ENCODE results near the gene PIGZ.

PIGZ gene

DNA sequence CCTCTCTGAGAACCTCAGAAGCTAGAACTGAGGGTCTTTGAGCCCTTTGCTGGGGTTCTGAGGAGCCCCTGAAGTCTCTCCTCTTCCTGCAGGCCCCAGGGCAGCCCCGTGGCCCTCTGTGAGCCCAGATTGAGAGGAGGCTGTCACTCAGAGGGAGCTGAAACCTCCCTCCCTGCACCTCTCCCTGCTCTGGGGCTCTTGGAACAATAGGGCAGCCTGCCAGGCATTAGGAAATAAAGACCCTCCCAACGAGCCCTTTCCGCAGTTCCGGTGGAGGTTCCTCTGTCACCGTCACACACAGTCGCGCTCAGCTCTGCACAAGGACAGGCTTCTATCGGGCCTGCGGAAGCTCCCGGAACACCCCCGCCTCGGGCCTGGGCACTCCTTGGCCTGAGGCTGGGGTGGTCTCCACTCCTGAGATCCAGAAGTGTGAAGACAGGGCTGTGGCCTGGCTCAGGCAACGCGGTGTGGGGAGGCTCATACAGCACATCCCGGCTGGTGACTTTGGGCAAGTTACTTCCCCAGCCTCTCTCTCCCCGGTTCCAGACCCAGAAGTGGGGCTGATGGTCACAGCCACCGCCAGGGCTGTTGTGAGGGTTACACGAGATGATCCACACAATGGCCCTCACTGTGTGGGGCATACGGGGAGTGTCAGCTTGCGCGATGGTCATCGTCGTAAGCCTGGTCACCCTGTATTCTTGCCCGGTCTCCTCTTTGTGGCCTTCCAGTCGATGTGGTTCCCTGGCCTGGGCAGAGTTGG lies 43.3 kb upstream of the PIGZ start:
- TF ChIP-seq, protein P1, sequence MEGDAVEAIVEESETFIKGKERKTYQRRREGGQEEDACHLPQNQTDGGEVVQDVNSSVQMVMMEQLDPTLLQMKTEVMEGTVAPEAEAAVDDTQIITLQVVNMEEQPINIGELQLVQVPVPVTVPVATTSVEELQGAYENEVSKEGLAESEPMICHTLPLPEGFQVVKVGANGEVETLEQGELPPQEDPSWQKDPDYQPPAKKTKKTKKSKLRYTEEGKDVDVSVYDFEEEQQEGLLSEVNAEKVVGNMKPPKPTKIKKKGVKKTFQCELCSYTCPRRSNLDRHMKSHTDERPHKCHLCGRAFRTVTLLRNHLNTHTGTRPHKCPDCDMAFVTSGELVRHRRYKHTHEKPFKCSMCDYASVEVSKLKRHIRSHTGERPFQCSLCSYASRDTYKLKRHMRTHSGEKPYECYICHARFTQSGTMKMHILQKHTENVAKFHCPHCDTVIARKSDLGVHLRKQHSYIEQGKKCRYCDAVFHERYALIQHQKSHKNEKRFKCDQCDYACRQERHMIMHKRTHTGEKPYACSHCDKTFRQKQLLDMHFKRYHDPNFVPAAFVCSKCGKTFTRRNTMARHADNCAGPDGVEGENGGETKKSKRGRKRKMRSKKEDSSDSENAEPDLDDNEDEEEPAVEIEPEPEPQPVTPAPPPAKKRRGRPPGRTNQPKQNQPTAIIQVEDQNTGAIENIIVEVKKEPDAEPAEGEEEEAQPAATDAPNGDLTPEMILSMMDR (IDR thresholded peaks at IDR 0.05; ENCODE audit: low read depth, low read length): no peak
- no peak overlapping the region for H3K4me3 ChIP-seq (ENCODE audit: low read depth, low read length)

DNA sequence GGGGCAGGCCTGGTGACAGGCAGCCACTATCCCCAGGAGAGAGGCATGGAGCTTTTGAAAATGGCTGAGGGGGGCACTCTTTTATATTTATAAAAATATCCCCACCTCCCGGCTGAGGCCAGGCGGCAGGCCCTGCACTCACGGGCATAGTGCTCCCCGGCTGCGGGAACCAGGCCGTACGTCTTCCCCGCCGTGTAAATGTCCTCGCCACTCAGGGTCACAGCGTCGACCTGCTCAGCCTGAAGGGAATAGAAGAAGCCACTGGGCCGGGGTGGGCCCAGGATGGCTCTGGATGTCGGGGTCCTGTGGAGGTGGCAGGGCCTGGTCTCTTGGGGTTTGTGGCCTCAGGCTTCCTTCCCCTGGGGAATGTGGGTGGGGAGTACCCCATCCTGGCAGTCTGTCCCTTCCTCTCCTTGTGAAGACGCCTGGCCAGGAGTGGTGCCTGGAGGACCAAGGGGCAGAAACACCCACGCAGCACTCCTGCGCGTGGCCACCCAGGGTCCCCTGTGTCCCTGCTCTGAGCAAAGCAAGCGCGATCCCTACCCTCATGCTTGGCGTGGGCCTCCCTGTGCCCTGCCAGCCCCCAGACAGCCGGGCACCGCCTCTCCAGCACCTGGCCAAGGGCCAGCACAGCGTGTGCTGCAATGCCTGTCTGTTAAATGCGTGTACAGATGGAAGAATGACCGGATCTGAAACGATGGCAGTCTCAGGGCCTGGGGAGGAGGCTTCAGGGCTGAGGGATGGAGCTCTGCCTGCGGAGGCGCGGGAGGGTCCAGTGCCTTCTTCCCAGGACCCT lies 42.1 kb upstream of the PIGZ start:
- TF ChIP-seq, protein P1 (IDR thresholded peaks at IDR 0.05; ENCODE audit: low read depth, low read length): no peak
- H3K4me3 ChIP-seq (ENCODE audit: low read depth, low read length): no peak overlapping the region

DNA sequence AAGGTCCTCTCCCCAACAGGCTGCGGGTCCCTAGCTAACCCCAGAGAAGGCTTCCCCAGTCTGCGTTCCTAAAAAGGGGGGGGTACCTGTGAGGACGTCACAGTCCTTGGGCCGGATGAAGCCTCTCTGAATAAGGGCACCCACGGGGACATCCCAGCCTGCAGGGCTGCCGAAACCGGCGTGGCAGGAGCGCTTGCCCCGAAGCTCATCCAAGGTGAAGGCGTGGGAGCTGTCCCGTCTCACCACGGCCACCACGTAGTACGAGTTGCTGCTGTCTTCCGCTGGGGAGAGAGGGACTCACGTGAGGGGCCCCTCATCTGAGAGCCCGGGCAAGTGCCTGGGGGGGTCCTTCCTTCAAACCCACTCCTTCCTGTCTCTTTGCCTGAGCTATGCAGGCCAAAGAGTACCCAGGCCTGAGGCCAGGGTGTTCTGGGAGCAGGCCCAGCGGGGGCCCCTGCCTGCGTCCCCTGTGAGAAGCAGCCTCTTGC lies 40.9 kb upstream of the PIGZ start:
- TF ChIP-seq, protein P1 (IDR thresholded peaks at IDR 0.05; ENCODE audit: low read depth, low read length): no peak
- H3K4me3 ChIP-seq (ENCODE audit: low read depth, low read length): no peak overlapping the region

DNA sequence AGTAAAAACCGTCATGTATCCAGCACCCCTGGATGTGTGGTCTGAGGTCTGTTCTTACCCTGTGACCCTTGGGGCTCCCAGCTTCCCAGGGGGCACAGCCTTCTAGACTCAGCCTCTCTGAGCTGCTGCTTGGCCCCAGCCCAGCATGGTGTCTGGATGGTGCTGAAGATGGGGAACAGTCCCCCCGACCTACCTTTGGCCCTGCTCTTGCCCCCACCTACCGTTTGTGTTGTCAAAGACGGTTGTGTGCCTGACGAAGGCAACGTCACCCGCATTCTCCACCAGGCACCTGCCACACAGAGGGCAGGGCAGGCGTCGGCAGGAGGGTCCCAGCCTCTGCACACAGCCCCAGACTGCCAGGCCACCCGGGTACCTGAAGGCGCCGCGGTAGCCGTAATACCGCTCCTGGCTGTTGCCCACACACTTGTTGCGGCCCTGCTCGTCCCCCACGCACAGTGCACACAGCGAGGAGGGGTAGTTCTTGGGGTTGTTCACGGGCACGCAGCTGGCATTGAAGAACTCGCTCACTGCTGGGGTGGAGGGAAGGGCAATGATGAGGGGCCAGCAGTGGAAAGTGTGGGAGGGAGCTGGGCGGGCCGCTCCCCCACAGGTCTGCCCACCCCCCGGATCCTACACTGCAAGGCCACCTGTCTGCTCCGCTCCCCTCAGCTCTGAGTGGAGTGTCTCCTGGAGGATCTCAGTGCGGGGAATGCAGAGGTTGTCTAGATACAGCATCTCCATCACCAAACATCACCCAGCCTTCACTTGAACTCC lies 40.0 kb upstream of the PIGZ start:
- TF ChIP-seq, protein P1 (IDR thresholded peaks at IDR 0.05; ENCODE audit: low read depth, low read length): no peak
- no peak overlapping the region for H3K4me3 ChIP-seq (ENCODE audit: low read depth, low read length)

DNA sequence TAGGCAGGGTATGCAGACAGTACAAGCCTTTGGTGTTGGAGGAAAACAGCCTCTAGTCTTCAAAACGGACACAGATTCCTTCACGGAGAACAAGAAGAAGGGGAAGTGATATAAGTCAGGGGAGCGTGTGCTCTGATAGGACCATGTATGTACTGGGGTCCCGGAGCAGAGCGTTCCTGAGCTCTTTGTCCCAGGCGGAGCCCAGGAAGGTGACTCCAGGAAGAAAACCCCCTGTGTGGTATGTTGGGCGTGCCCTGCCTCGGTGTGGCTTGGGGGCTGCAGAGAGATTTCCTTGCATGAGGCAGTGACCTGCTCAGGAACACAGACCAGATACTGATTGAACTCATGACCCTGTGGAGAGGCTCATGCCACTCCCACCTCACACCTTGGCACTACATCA lies 39.3 kb upstream of the PIGZ start:
- no peak overlapping the region for H3K4me3 ChIP-seq (ENCODE audit: low read depth, low read length)
- TF ChIP-seq, protein P1 (IDR thresholded peaks at IDR 0.05; ENCODE audit: low read depth, low read length): no peak

DNA sequence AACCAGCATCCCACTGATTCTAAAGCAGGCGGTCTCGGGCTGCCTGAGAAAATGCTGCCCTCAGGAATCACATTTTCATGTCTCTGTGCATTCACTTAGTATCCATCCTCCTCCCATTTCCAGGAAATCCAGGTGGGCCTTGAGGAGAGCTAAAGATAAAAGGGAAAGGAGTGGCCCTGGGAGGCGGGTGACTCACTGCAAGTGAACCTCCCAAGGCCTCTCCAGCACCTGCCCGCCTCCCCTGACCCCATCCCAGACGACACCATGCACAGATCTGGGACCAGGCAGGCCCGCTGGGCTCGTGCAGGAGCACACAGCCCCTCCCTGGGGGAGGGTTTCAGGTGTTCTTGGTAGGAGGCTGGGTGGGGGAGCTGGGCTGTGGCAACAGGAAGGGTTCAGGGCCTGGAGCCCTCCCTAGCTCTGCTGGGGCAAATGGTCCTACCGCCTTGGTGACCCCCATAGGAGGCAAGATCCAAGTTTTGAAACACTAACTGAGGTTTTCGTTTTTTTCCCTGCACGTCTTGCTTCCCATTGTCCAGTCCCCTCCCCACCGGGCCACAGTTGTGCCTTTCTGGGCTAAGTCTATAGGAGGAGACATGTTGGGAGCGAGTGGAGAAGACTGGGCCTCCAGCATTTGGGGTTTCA lies 38.8 kb upstream of the PIGZ start:
- H3K4me3 ChIP-seq (ENCODE audit: low read depth, low read length): no peak overlapping the region
- TF ChIP-seq, protein P1 (IDR thresholded peaks at IDR 0.05; ENCODE audit: low read depth, low read length): no peak

Measured in WI38 (cell line).